ENCODE data around the gene PSD.

GRCh38 chr10:102437515-102437914 is 18.9 kb upstream of the PSD start:
- TF ChIP-seq CTCF (IDR thresholded peaks at IDR 0.05) = no peak
- no peak for TF ChIP-seq POLR2A (IDR thresholded peaks at IDR 0.05)
